ENCODE measurements around the gene NOP9.

Gene NOP9

DNA sequence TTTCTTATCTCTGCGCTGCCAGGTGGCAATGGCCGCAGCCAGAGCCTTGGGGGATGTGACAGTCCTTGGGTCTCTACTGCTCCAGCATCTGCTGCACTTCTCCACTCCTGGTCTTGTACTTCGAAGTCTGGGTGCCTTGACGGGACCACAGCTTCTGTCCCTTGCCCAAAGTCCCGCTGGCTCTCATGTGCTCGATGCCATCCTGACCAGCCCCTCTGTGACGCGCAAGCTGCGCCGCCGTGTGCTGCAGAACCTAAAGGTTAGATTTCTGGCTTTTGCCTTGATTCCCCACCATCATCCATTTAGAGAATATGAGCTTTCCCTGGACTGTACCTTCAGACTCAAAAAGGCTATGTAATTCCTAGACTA is 4.4 kb downstream of the NOP9 start:
- no peak for TF ChIP-seq POLR2AphosphoS5 (IDR thresholded peaks at IDR 0.05; ENCODE audit: low read depth, low read length)
- TF ChIP-seq TAF1 (IDR thresholded peaks at IDR 0.05; ENCODE audit: low read depth, low read length) = no peak
- no peak for TF ChIP-seq POU2F2 (IDR thresholded peaks at IDR 0.05; ENCODE audit: low read depth, low read length)
- TF ChIP-seq SPI1 (IDR thresholded peaks at IDR 0.05; ENCODE audit: low read depth, low read length) = no peak
- TF ChIP-seq POLR2A (IDR thresholded peaks at IDR 0.05; ENCODE audit: low read depth, low read length) = no peak
- TF ChIP-seq PAX5 (IDR thresholded peaks at IDR 0.05; ENCODE audit: insufficient read depth, low read length, severe bottlenecking) = no peak
- DNase-seq (ENCODE audit: insufficient read length, low spot score) = no peak
- no peak for FAIRE-seq

DNA sequence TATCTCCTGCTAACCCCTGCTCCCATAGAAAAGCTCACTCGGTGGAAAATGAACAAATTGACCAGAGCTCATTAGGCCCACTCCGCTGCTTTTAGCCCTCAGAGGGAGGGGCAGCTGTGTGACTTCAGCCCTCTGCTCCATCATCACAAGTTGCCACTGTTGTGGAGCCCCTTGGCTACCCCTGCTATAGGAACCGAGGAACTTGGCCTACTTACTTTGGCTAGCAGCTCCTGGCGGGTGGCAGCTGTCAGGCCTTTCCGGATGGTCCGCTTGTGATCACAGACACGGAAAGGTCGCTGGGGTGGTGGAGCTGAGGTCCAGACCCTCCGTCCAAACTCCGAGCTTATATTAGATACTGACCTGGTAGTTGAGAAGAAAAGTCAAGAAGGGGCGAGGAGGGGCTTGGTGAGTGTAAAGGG is 7.5 kb downstream of the NOP9 start:
- no peak for FAIRE-seq
- no peak for DNase-seq (ENCODE audit: insufficient read length, low spot score)
- TF ChIP-seq POLR2A (IDR thresholded peaks at IDR 0.05; ENCODE audit: low read depth, low read length) (peak; percentile 40; the same call in 1 of the 2 replicates), TAF1 (IDR thresholded peaks at IDR 0.05; ENCODE audit: low read depth, low read length) (no peak)

DNA sequence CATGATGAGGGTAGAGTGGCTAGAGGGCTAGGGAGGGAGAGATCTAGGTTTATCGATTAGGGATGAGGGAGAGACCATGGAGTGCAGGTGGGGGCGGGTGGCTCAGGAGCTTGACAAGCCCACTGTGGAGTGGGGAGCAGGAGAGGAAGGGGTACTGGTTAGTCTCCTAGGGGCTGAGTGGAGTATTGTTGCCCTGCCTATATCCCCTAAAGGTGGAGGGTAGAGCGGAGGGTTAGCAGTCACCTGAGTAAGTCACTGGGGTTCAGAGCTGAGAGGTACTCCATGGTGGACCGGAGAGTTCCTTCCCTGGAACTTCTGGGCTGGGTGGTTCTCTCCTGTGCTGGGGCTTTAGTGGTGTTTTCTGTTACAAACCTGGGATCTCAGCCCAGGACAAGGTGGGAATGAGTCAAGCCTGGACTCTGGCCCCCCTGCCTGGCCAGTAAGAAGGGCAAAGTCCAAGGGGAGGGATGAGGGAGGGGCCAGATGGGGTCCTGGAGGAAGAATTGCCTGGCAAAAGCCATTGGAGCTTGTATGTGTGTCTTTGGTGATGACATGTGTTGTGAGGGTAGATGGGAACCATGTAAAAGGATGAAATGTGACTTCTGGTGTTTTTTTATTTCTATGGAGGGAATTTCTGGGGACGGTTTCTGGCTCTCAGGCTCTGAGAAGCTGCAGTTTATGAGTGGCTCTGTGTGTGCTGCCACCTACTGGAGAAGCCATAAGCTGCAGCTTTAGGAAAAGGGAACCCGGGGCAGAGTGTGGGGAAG is 8.1 kb downstream of the NOP9 start, which contains the start of gene CIDEB:
Gene CIDEB (minus strand): TSS at position 403 of the 767 bp plus-strand sequence. CDS start 119 bp downstream, at position 284.
- FAIRE-seq (peak; percentile 79), DNase-seq (ENCODE audit: insufficient read length, low spot score) (peak; percentile 49)
- peak; percentile 79 for TF ChIP-seq SPI1 (IDR thresholded peaks at IDR 0.05; ENCODE audit: low read depth, low read length)
- no peak for TF ChIP-seq TAF1 (IDR thresholded peaks at IDR 0.05; ENCODE audit: low read depth, low read length)
- TF ChIP-seq POLR2AphosphoS5 (IDR thresholded peaks at IDR 0.05; ENCODE audit: low read depth, low read length) = no peak

DNA sequence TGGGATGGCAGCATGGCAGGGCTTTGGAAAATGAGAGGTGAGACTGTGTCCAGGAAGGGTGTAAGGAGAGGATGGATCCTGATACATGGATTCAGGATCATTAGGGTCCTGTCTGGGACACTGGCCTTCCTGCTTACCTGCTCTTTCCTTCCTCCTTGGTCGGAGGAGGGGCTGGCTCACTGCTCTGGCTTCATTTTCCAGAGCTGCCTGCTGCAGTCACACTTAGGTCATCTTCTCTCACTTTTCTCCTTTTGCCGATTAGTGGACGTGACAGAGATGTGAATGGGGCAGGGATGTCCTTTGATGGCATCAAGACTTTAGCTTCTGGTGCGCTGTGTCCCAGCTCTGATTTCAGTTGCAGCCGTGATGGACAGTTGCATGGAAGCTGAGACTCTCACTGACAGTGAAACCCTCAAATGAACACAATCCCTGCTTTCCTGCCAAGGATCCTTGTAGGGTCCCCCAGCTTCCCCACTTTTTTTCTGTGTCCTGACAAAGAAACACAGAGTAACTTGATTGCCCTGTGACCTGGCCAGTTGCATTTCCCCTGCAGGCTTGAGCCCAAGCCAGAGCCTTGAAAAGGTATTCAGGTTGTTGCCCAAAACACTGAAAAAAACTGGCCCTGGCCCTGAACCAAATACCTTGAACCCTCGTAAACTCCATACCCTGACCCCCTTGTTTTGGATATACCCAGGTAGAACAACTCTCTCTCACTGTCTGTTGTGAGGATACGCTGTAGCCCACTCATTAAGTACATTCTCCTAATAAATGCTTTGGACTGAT is 8.9 kb downstream of the NOP9 start:
- FAIRE-seq = no peak
- TF ChIP-seq POLR2AphosphoS5 (IDR thresholded peaks at IDR 0.05; ENCODE audit: low read depth, low read length) (no peak), POU2F2 (IDR thresholded peaks at IDR 0.05; ENCODE audit: low read depth, low read length) (no peak), PAX5 (IDR thresholded peaks at IDR 0.05; ENCODE audit: insufficient read depth, low read length, severe bottlenecking) (no peak), POLR2A (IDR thresholded peaks at IDR 0.05; ENCODE audit: low read depth, low read length) (no peak)
- no peak for DNase-seq (ENCODE audit: insufficient read length, low spot score)

DNA sequence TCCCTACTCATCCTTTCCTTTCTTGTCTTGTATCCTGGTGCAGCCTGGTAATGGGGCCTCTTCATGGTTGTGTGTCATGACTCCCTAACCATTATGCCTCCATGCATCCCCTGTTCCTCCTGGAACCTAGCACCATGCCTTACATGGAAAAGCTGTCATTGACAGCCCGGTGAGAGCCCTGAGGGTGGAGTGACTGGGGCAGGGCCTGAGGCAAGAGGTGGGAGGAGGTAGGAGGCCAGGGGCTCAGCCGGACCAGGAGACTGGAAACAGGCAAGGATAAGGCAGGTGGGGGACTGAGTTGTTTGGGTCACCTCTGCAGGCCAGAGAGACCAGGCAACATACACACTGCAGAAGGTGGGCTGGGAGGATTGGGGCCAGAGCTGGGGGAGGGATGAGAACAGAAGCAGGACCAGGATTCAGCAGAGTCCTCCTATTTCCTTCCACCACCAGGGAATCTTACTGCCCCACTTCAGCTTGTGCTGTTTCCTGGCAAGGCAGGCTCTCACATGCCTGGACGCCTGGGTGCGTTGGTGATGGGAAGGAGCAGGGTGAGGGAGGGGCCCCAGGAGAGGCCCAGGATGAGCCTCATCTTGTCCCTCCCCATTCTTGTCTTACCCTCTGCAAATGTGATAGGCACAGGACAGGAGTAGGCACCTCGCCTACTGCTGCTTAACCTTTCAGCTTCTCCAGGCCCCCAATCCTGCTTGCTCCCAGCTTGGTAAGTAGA is 10.1 kb downstream of the NOP9 start, which contains the start of gene LTB4R2:
Gene LTB4R2 (plus strand): TSS at position 603 of the 727 bp plus-strand sequence. CDS start 525 bp downstream, outside the sequence.
- no peak for TF ChIP-seq POU2F2 (IDR thresholded peaks at IDR 0.05; ENCODE audit: low read depth, low read length)
- TF ChIP-seq PAX5 (IDR thresholded peaks at IDR 0.05; ENCODE audit: insufficient read depth, low read length, severe bottlenecking) = no peak
- TF ChIP-seq POLR2AphosphoS5 (IDR thresholded peaks at IDR 0.05; ENCODE audit: low read depth, low read length) = no peak
- no peak for TF ChIP-seq SPI1 (IDR thresholded peaks at IDR 0.05; ENCODE audit: low read depth, low read length)
- TF ChIP-seq TAF1 (IDR thresholded peaks at IDR 0.05; ENCODE audit: low read depth, low read length) = no peak
- no peak for TF ChIP-seq POLR2A (IDR thresholded peaks at IDR 0.05; ENCODE audit: low read depth, low read length)
- no peak for DNase-seq (ENCODE audit: insufficient read length, low spot score)
- peak; percentile 13 for FAIRE-seq

DNA sequence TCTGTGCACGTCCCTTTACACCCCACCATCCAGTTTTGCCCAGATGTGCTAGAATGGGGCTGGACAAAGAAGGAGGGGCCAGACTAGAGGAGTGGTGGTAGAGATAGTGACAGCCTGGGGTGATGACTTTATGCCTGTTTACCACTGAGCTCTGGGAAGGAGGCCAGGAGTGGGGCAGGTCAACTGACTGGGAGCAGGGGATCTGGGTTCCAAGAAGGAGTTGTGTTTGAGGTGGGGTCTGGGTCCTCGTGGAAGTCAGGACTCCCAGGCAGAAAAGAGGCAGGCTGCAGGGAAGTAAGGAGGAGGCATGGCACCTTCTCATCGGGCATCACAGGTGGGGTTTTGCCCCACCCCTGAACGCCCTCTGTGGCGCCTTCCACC is 10.6 kb downstream of the NOP9 start:
- peak; percentile 37; the same call in 1 of the 2 replicates for TF ChIP-seq POLR2A (IDR thresholded peaks at IDR 0.05; ENCODE audit: low read depth, low read length)
- no peak for TF ChIP-seq PAX5 (IDR thresholded peaks at IDR 0.05; ENCODE audit: insufficient read depth, low read length, severe bottlenecking)
- DNase-seq (ENCODE audit: insufficient read length, low spot score) = no peak
- no peak for FAIRE-seq

DNA sequence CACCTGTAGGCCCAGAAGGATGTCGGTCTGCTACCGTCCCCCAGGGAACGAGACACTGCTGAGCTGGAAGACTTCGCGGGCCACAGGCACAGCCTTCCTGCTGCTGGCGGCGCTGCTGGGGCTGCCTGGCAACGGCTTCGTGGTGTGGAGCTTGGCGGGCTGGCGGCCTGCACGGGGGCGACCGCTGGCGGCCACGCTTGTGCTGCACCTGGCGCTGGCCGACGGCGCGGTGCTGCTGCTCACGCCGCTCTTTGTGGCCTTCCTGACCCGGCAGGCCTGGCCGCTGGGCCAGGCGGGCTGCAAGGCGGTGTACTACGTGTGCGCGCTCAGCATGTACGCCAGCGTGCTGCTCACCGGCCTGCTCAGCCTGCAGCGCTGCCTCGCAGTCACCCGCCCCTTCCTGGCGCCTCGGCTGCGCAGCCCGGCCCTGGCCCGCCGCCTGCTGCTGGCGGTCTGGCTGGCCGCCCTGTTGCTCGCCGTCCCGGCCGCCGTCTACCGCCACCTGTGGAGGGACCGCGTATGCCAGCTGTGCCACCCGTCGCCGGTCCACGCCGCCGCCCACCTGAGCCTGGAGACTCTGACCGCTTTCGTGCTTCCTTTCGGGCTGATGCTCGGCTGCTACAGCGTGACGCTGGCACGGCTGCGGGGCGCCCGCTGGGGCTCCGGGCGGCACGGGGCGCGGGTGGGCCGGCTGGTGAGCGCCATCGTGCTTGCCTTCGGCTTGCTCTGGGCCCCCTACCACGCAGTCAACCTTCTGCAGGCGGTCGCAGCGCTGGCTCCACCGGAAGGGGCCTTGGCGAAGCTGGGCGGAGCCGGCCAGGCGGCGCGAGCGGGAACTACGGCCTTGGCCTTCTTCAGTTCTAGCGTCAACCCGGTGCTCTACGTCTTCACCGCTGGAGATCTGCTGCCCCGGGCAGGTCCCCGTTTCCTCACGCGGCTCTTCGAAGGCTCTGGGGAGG is 11.3 kb downstream of the NOP9 start, which contains the start of gene LTB4R:
Gene LTB4R (plus strand): TSS at position 857 of the 959 bp plus-strand sequence. CDS start 4,150 bp downstream, outside the sequence.
- DNase-seq (ENCODE audit: insufficient read length, low spot score) (peak; percentile 74), FAIRE-seq (peak; percentile 92)
- TF ChIP-seq POU2F2 (IDR thresholded peaks at IDR 0.05; ENCODE audit: low read depth, low read length) (no peak), SPI1 (IDR thresholded peaks at IDR 0.05; ENCODE audit: low read depth, low read length) (no peak), POLR2AphosphoS5 (IDR thresholded peaks at IDR 0.05; ENCODE audit: low read depth, low read length) (peak; percentile 23; the same call in 1 of the 2 replicates), TAF1 (IDR thresholded peaks at IDR 0.05; ENCODE audit: low read depth, low read length) (0 out of 2 replicates have a peak, but pooled peaks have one; percentile 17), PAX5 (IDR thresholded peaks at IDR 0.05; ENCODE audit: insufficient read depth, low read length, severe bottlenecking) (peak; percentile 6), POLR2A (IDR thresholded peaks at IDR 0.05; ENCODE audit: low read depth, low read length) (0 out of 2 replicates have a peak, but pooled peaks have one; percentile 9)

DNA sequence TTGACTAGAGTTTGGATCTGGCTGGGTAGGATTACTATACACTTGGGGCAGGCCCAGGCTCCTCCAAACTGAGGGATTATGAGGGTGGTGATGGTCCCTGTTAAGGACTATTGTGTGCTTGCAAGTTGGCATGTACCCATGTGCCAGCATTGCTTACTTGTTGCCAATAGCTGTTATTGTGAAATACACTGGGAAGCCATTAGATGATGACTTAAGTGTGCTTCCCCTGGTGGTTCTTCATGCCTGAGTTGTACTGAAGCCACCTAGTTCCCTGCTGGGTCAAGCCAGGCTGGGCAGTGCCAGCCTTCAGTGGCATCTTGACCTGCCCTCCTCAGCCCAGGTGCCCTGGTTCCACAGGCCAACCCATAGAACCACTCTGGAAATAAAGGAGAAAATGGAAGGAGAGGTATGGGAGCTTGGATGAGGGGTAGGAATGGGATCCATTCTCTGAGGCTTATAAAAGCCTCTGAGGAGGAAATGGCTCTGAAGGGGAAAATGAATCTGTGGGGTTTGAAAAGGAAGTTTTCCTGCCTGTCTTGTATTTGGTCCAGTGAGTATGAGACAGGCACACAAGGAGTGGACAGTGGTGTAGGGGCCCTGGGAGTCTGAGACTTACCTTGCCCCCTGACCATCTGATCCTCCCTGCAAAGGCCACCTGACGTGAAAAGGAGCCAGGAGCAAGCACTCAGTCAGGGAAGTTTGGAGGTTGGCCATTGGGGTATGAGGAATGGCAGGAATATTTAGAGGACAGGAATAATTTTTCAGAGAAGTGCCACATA is 12.4 kb downstream of the NOP9 start:
- DNase-seq (ENCODE audit: insufficient read length, low spot score) = no peak
- no peak for TF ChIP-seq PAX5 (IDR thresholded peaks at IDR 0.05; ENCODE audit: insufficient read depth, low read length, severe bottlenecking)
- TF ChIP-seq POU2F2 (IDR thresholded peaks at IDR 0.05; ENCODE audit: low read depth, low read length) = no peak
- no peak for TF ChIP-seq POLR2AphosphoS5 (IDR thresholded peaks at IDR 0.05; ENCODE audit: low read depth, low read length)
- FAIRE-seq = peak; percentile 79

Measured in GM12891 (cell line).